ENCODE results near the gene COG7. TPM values are rescaled to one million over a fixed set of nuclear protein-coding genes. Genes with fewer than 3 reads are reported as not detected.

COG7 gene
- total and polyA plus RNA-seq, 7 donors, result 6.7 to 14.7 (median 9.4) TPM

- TF ChIP-seq CTCF (IDR thresholded peaks at IDR 0.05), result no peak
- WGBS, 3 donors, result 47 to 63% (median 51%) methylated on average over 11 to 12 of the region's 12 CpGs
- peak in 1 of 2 donors; percentile 25 for DNase-seq
- Histone ChIP-seq H3K36me3 (ENCODE audit: insufficient read depth in 1 of 2, low read depth in 1 of 2) (peaks cover 0 to 47% of the 10 kb centered on the region in 2 donors), H3K27me3 (ENCODE audit: insufficient read depth in 3 of 3, low read length in 2 of 3) (no peaks in the 10 kb centered on the region), H3K27ac (peak overlapping the region; percentile 30), H3K4me1 (peaks cover 18% of the 10 kb centered on the region), H3K4me3 (no peak overlapping the region), H3K9me3 (no peaks in the 10 kb centered on the region)
- intact Hi-C loops (cut with DNase I), result no loop called here
- ATAC-seq, result peak in 3 of 4 donors; percentile 33 to 57 (median 40)
Measured at GRCh38 chr16:23496821-23497542, 44.0 kb upstream of the COG7 start.

GRCh38 chr16:23495671-23496070 is 42.7 kb upstream of the COG7 start:
- intact Hi-C loops (cut with DNase I), result no loop called here
- no peak for ATAC-seq
- H3K27me3 ChIP-seq (ENCODE audit: insufficient read depth in 3 of 3, low read length in 2 of 3), result no peaks in the 10 kb centered on the region

GRCh38 chr16:23494188-23494587 is 41.2 kb upstream of the COG7 start:
- Histone ChIP-seq H3K9me3 (no peaks in the 10 kb centered on the region), H3K27me3 (ENCODE audit: insufficient read depth in 3 of 3, low read length in 2 of 3) (no peaks in the 10 kb centered on the region), H3K27ac (no peak overlapping the region), H3K4me3 (no peak overlapping the region), H3K4me1 (peaks cover 8% of the 10 kb centered on the region), H3K36me3 (ENCODE audit: insufficient read depth in 1 of 2, low read depth in 1 of 2) (peaks cover 0 to 67% of the 10 kb centered on the region in 2 donors)
- 83 to 89% (median 89%) methylated on average over 11 of the region's 11 CpGs for WGBS, 3 donors
- no peak for TF ChIP-seq CTCF (IDR thresholded peaks at IDR 0.05)
- intact Hi-C loops (cut with DNase I), result no loop called here
- DNase-seq, result no peak
- ATAC-seq, result no peak

More at GRCh38 chr16:23495671-23496070, 42.7 kb upstream of the COG7 start:
- 95 to 97% (median 96%) methylated on average over 4 of the region's 4 CpGs for WGBS, 3 donors
- Histone ChIP-seq H3K36me3 (ENCODE audit: insufficient read depth in 1 of 2, low read depth in 1 of 2) (peaks cover 0 to 52% of the 10 kb centered on the region in 2 donors), H3K4me3 (no peak overlapping the region), H3K9me3 (no peaks in the 10 kb centered on the region), H3K27ac (no peak overlapping the region), H3K4me1 (peaks cover 10% of the 10 kb centered on the region)
- TF ChIP-seq CTCF (IDR thresholded peaks at IDR 0.05), result no peak
- no peak for DNase-seq

GRCh38 chr16:23491490-23492391 is 38.8 kb upstream of the COG7 start:
- DNase-seq, result no peak
- Histone ChIP-seq H3K27me3 (ENCODE audit: insufficient read depth in 3 of 3, low read length in 2 of 3) (no peaks in the 10 kb centered on the region), H3K9me3 (no peaks in the 10 kb centered on the region), H3K27ac (no peak overlapping the region), H3K36me3 (ENCODE audit: insufficient read depth in 1 of 2, low read depth in 1 of 2) (peaks cover 2 to 92% of the 10 kb centered on the region in 2 donors), H3K4me1 (no peaks in the 10 kb centered on the region), H3K4me3 (no peak overlapping the region)
- peak in 1 of 4 donors; percentile 20 for ATAC-seq
- WGBS, 3 donors, result 70 to 75% (median 71%) methylated on average over 14 of the region's 14 CpGs
- intact Hi-C loops (cut with DNase I), result no loop called here
- TF ChIP-seq CTCF (IDR thresholded peaks at IDR 0.05), result no peak

All from psoas muscle (tissue), 8 donors.